GM19025 (cell line): ENCODE results near the gene MFAP2.

Source experiments
- ATAC-seq: cut with Tn5 transposase; IDR thresholded peaks from one replicate; pipeline ENCODE4 v1.9.1; 2021; ENCODE audit warnings: mild to moderate bottlenecking, low read depth, moderate library complexity; ENCODE audit not compliant: unreplicated experiment

Gene MFAP2

DNA sequence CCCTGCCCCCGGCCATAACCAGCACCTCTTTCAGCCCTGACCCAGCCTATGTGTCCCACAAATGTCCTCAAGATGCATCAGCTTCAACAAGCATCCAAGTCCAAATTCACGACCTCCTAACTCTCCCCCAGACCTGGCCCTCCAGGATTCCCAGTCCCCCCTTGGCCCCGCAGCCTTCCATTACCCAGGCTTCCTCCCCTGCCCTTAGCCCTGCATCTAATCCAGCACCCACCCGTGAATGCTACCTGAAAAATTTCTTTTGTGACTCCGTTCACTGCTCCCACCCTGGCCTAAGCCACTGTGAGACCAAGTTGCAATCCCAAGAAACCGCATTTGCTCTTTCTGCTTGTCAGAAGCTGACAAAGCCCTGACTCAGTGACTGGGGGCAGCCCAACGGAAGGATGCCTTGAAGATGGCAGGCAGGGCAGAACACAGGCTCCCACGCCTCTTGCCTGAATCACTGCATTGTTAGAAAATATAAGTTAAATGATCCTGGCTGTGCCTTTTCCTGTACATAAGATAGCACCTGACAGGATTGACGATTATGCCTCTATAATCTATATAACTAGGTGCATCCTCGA is 939 bp upstream of the MFAP2 start:
- no peak for ATAC-seq

DNA sequence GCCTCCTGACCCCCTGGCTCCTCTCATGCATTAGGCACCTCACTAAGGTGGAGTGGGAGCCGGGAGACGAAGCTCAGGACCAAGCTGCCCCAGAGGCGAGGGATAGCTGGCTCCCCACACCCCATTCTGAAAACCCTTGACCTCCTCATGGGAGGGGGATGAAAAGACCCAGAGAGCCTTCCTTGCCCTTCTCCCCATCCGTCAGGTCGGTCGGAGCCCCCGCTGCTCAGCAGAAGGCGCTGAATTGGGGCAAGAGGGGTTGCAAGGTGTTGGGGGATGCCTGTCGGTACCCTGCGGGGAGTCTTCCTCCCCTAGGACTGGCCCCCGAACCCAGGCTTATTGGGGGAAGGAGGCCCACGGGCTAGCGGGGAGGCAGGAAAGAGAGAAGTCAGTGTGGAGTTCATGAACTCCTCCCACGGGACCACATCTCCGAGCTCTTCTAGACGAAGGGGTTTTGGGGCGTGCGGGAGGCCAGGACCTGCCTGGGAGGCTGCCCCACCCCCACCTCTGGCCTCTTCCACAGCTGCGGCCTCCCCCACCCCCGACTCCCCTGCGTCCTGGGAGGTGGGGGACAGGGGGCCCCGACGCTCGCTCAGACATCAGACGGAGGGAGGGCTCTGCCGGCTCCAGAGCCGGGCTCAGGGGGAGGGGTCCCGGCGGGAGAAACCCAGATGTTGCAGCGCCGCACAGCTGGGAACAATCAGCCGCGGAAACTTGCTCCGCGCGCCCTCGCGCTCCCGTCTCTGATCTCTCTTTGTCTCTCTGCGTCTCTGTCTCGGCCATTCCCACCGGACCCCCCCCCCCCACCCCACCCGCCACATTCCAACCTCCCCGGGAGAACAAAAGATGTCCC is 719 bp downstream of the MFAP2 start:
- ATAC-seq = no peak

DNA sequence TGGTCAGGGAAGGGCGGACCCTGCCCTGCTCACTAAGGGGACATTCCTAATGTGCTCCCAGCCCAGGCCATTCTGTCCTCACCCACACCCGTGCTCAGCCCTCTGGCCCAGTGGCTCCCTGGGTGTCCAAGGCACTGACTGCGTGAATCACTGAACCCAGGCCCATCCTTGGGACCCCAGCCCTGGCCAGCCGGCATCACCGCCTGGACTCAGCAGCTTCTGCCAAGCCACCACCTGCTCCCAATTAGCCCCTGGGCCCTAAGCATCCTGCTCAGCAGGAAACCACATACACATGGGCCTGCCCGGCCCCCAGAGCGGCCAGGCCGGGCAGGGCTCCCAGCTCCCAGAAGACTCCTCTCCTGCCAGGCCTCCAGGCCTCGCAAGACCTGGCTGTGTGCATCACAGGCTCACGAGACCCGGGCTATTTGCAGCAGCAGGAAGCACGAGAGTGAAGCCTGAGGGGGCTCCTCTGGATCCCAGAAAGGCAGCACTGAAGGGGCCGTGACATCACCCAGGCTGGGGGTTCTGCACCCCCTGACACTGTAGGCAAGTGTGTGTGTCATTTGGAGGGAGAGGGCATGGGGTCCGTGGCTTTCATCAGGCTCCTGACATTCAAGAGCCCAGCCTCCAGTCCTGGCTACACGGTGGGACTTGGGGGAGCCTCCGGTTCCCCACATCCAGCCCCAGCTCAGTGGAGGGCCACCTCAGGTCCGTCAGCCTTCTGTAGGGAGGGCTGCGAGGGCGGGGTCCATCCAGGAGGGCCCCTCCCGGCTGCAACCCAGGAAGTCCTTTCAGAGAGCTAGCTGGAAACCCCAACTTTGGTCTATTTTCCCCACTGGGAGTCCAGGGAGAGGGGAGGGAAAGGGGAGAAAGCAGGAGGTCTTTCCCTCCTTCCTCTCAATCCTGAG is 1.6 kb downstream of the MFAP2 start:
- no peak for ATAC-seq

DNA sequence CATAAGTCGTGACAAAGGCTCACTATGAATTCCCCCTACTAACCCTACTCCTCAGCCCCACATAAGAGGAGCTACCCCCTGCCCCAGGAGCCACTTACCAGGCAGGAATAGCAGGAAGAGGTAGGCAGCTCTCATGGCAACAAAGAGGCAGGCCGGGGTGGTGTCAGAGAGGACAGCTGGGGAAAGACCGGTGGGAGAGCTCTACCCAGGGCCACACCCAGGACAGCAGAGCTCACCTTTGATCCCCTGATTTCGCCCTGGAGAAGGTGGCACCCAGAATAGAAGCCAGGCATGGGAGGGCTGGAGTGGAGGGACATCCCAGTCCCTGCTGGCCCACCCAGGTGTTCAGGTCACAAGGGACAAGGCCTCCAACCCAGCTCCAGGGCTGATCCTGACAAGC is 2.3 kb downstream of the MFAP2 start:
- no peak for ATAC-seq

DNA sequence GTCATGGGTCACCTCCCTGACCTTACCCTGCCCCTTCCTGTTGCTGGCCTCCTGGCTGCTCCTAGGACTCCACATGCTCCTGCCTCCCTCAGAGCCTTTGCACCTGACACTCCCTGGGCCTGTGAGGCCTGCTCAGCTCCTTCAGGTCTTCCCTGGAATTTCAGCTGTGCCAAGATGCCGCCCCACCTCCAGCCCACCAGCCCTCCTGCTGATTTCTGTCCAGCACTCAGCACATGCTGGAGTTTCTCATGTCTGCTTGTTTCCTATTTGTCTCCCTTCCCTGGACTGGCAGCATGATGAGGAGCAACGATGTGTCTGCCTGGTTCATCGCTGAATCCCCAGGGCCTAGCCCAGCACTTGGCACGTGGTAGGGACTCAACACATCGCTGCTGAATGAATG is 3.0 kb downstream of the MFAP2 start:
- no peak for ATAC-seq

DNA sequence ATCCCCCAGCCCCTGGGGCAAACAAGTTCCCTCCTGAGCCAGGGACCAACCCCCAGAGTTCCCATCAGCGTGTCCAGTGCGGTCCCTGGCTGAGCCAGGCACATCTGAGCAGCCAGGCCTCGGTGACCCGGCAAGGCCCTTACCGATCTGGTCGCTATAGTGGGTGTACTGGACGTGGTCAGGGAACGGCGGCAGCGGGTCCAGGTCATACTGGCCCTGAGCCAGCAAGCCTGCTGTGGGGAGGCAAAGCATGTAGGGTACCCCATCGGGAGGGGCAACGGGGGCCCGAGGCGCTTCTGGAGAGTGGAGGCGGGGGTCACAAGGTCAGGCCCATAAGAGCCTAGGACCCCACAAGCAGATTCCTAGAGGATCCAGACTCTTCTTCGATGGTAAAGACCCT is 3.5 kb downstream of the MFAP2 start:
- ATAC-seq = no peak

GRCh38 chr1:16975838-16976237 is 4.6 kb downstream of the MFAP2 start:
- ATAC-seq = no peak

DNA sequence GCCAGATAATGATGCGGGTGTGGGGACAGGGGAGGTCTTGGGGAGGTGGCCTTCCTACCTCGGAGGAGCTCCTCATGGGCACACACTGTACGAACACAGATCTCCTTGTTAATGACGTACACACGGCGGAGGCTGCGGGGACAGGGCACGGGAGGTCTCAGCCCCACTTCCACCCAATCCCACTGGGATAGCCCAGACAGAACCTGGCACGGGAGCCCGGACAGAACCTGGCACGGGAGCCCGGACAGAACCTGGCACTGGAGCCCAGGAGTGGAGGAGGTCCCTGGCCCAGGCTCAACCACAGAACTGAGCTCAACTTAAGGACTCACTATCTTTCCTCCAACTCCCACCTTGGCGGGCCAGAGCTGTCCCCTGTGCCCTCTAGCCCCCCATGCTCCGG is 5.2 kb downstream of the MFAP2 start:
- ATAC-seq = no peak

DNA sequence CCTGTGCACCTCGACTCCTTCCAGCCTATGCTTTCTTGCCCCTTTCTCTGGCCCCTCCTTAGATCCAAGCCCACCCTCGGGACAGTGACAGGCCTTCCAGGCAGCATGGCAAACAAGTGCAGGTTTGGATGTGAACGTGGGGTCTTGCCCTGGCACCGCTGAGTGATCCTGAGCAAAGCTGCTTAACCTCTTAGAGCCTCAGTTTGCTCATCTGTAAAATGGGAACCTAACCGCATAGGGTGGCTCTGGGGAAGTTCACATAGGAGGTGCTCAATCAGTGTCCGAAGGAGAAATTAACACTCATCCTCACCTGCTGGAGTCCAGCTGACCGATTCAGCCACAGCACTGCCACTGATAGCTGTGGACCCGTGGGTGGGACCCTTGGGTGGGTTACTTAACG is 7.2 kb downstream of the MFAP2 start:
- no peak for ATAC-seq

DNA sequence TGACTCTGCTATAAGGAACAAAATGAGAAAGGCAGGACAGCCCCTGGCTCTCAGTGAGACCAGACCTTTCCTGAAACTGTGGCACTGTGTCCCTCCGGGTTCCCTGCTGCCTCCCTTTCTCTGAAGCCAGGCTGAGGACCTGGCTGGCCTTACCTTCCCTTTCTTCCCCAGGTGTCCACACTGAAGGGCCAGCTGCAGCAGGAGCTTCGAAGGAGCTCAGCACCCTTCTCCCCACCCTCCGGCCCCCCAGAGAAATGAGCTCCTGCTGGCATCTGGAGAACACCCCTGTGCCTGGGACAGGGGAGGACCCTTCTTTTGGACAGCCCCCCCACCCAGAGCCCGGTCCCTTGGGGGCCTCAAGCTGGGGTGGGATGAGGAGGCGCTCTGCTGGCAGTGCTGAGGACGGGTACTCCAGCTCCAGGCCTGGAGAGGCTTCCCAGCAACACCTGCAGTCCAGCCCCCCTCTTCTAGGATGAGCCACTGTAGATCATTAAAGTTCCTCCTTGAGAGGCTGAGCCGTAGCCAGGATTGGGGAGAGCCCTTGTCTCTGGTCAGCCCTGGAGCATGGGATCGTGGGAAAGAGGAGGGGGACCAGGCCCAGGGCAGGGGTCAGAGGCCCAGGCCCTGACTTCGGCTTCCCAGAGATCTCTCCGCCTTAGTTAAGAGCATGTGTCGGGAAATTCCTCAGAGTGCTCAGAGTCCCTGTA is 8.1 kb downstream of the MFAP2 start:
- ATAC-seq = no peak

- no peak for ATAC-seq
Observed at GRCh38 chr1:16971341-16972188, 8.9 kb downstream of the MFAP2 start.

- no peak for ATAC-seq
Observed at GRCh38 chr1:16970132-16970910, 10.1 kb downstream of the MFAP2 start.

- no peak for ATAC-seq
Observed at GRCh38 chr1:16969651-16970050, 10.8 kb downstream of the MFAP2 start.

GRCh38 chr1:16969057-16969611 is 11.3 kb downstream of the MFAP2 start:
- ATAC-seq = no peak

DNA sequence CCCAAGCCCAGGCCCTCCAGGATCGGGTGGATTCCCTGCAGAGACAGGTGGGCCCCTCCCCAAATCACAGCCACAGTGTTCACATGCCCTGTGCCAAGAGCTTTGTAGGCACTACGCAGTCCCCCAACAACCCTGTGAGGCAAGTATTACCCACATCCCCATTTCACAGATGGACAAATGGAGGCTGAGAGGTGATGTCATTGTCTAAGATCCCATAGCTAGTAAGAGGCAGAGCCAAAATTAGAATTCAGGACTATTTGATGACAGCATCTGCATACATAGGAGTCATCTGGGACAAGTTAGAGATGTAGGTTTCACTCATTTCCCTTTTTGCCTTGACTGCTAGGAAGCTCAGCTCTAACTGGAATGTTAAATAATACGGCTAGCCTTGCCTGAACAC is 12.0 kb downstream of the MFAP2 start:
- ATAC-seq = no peak

- ATAC-seq = no peak
Observed at GRCh38 chr1:16967962-16968361, 12.5 kb downstream of the MFAP2 start.

DNA sequence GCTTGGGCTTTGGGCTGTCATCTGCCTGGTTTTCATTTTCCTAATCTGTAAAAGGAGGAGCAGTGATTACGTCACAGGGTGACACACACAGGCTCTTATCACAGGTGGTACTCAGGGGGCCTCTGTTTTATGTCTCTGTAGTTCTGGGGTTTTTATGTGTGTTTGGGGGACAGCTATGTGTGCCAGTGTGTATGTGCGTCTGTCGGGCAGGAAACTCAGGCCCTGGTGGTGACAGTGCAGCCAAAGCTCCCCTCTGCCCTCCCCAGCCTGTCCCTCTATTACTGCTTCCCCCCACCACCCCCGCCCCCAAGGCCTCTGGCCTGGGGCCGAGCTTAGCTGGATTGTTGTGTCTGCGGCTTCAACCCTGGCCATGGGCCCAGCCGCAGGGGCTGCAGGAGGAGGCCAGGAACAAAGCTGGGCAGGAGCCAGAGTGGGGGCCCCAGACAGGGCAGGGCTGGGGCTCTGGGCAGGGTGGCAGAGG is 13.3 kb downstream of the MFAP2 start:
- ATAC-seq = no peak

- no peak for ATAC-seq
Observed at GRCh38 chr1:16966282-16966681, 14.1 kb downstream of the MFAP2 start.
